Mesodermal cell (in vitro differentiated cells): ENCODE measurements around the gene ACTR5.

Experiments
- H3K27ac ChIP-seq: 2 replicates; pipeline ENCODE4 v1.7.0; 2013; ENCODE audit warnings: mild to moderate bottlenecking, low read depth, low read length, moderate library complexity; ENCODE audit not compliant: severe bottlenecking
- H3K36me3 ChIP-seq: 2 replicates; pipeline ENCODE4 v1.7.1; 2013; ENCODE audit warnings: mild to moderate bottlenecking, low read length, moderate library complexity; ENCODE audit not compliant: control insufficient read depth, insufficient read depth
- H3K4me1 ChIP-seq: one replicate; pipeline ENCODE4 v1.7.1; 2013; ENCODE audit warnings: mild to moderate bottlenecking, low read length; ENCODE audit not compliant: insufficient read depth, control insufficient read depth, poor library complexity, severe bottlenecking
- H3K4me3 ChIP-seq: 2 replicates; pipeline ENCODE4 v1.7.0; 2013; ENCODE audit warnings: low read length, control low read depth, mild to moderate bottlenecking; ENCODE audit not compliant: insufficient read depth, poor library complexity, severe bottlenecking; ENCODE audit errors: extremely low read depth
- H3K9me3 ChIP-seq: 2 replicates; pipeline ENCODE4 v1.7.1; 2013; ENCODE audit warnings: mild to moderate bottlenecking, low read length, moderate library complexity; ENCODE audit not compliant: control insufficient read depth
- WGBS, 2 experiments: methylation state at CpG; one replicate each; pipeline ENCODE4 v1.1.5; 2013; ENCODE audit warnings: missing lambda C conversion rate in 2 of 2; ENCODE audit not compliant: insufficient coverage in 2 of 2; 5-methylcytosine and 5-hydroxymethylcytosine counted together

ACTR5 gene

DNA sequence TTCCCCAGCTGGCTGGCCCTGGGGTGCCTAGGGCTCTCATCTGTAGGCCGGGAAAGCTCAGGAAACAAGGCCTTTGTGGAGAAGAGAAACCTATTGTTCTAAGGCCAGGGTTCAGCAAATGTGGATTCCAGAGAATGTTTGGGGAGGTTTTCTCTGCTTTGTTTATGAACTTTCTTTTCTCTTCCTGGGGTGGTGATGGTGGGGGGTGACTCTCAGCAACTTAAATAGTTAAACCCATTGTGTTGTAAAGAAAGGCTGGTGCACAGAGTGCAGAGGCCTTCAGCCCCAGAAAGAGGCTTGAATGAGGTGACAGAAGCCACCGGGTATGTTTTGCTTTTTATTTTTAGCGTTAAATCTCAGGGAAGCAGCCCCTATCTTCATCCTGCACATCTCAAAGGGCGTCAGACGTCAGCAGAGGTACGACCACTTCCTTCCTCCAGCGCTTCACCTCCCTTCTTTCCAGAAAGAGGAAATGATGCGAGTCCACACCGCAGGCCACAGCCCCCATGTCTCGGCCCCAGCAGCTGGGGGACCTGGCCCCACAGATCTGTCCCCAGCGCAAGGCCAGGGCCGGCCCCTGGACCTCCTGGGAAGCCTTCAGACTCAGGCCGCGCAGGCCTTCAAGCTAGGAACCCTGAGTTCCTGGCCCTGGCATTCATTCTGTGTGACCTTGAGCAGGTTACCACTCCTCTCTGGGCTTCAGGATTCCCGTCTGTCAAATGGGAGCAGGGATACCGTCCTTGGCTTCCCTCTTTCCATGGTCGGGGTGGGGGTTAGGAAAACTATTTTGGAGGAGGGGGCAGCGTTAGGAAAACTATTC is 56.6 kb downstream of the ACTR5 start:
- H3K4me3 ChIP-seq, result peak overlapping the region; percentile 57
- H3K4me1 ChIP-seq, result peaks cover 12% of the 10 kb centered on the region
- 37 to 41% methylated on average over 15 to 17 of the region's 18 CpGs for WGBS, 2 experiments
- no peaks in the 10 kb centered on the region for H3K36me3 ChIP-seq
- peak overlapping the region; percentile 80 for H3K27ac ChIP-seq
- no peaks in the 10 kb centered on the region for H3K9me3 ChIP-seq

DNA sequence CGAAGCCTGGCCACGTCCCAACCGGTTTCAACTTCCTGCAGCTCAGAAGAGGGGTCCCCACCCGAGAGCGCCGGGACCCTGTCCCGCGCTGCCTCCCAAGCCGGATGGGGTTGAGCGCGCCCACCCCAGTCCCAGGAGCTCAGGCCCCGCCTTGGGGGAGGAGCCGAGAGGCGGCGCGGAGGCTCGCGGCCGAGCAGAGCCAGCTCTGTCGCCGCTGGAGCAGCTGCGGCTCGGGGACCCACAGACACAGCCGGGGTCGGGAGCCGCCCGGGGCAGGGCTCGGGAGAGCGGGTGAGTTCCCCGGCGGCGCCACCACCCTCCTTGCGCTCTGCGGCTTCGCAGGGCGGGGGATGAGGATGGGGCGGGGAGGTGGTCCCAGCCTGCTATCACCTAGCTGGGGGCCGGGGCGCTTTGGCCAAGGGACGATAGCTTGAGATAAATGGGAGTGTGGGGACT is 57.3 kb downstream of the ACTR5 start, which contains the start of gene PPP1R16B:
PPP1R16B (plus strand) TSS at position 196 of the 456 bp plus-strand sequence. CDS start 30,229 bp downstream, outside the sequence.
- peaks cover 12% of the 10 kb centered on the region for H3K4me1 ChIP-seq
- peak within 1 kb of the TSS; percentile 80 for H3K27ac ChIP-seq
- WGBS, 2 experiments, result 0% methylated on average over 27 to 32 of the region's 40 CpGs

DNA sequence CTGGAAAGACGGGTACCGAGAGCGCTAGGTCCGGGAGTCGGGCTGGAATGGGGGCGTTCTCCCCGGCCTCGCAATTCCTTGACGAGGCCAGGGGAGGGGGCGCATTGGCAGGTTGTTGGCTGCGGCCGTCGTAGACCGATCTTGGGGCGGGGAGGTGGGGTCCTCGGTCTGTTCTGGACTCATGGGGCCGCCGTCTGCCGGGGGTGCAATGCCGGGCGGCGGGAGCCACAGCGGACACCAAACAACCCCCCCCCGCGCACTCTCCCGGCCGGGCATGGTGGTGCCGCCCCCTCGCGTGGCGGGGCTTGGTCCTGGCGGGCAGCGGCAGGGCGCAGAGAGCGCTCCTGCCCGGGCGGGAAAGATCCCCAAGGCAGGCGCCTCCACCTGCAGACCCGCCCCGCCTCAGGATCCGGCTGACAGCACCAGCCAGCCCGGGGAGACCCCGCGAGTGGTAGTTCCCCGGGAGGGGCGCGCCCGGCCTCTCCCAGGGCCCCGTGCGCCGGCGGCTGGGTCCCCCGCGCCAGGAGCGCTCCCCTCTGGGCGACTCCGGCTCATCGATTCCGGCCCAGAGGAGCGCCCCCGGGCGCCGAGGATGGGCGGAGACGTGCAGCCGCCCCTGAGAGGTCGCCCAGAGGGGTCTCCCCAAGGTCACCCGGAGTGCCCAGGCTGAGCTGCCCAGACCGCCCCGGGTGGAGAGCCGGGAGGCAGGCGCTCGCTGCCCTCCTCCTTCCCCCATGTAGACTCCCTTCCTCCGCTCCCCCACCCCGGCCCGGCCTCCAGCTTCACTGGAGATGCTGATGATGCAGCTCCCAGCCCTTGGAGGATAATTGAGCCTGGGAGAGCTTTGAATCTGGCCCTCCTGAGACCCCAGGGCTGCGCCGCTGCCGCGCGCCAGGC is 57.9 kb downstream of the ACTR5 start:
- Histone ChIP-seq H3K4me1 (peaks cover 12% of the 10 kb centered on the region), H3K9me3 (no peaks in the 10 kb centered on the region), H3K4me3 (peak overlapping the region; percentile 57), H3K27ac (no peak overlapping the region), H3K36me3 (no peaks in the 10 kb centered on the region)
- WGBS, 2 experiments, result 0% methylated on average over 43 to 55 of the region's 81 CpGs

More for the DNA sequence above, 57.3 kb downstream of the ACTR5 start, which contains the start of gene PPP1R16B:
- Histone ChIP-seq H3K36me3 (no peaks in the 10 kb centered on the region), H3K4me3 (peak within 1 kb of the TSS; percentile 57), H3K9me3 (no peaks in the 10 kb centered on the region)

DNA sequence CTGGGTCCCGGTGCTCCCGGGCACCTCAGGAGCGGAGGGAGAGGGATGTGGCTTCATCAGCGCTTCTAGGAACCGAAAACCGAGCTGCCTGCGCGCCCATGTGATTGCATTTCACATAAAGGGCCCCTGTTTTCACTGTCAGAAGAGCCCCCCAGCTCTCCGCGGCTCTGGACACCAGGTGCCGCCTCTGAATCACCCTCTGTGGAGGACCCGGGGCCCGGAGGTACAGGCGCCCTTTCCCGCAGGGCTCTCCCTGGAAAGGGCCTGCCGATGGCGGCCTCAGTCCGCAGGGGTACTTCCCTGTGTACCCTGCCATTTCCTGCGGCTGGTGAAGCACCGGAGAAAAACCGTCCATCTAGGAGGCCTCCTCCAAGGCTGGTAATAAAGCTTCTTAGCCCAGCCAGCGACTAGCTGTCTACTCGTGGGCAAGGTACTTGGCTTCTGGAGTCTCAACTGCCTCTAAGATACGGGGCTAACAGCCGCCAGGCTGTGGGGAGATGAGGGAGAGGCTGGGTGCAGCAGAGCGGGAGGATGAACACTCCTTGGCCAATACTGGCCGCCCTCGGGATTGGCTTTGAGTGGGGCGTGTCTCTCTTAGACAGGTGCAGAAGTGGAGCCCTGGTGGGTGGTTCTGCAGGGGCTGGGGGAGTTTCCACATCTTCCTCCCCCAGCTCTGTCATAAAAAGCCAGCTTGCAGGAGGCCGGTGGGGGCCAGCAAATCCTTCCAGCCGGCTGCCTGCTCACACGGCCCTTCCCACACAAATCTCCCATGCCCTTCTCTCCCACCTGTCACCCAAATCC is 58.8 kb downstream of the ACTR5 start:
- Histone ChIP-seq H3K36me3 (no peaks in the 10 kb centered on the region), H3K27ac (no peak overlapping the region), H3K9me3 (no peaks in the 10 kb centered on the region), H3K4me3 (peak overlapping the region; percentile 57), H3K4me1 (peaks cover 12% of the 10 kb centered on the region)
- 15% methylated on average over 29 to 31 of the region's 32 CpGs for WGBS, 2 experiments

DNA sequence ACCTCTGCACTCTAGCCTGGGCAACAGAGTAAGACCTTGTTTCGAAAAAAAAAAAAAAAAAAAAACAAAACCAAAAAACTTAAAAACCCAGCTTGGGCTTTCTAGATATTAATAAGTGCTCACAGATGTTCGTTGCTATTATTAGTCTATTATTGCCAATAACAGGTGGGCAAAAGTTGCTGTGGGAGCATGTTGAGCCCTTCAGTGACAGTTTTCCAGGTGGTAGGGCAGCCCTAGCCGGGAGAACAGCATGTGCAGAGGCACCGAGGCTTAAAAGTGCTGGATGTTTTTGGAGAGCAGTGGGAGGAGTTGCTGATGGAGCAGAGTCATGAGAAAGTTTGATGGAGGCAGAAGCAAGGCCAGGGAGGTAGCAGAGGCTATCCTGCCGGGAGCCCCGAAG is 61.7 kb downstream of the ACTR5 start:
- WGBS, 2 experiments, result 54 to 76% methylated on average over 2 to 4 of the region's 6 CpGs
- Histone ChIP-seq H3K27ac (no peak overlapping the region), H3K4me3 (no peak overlapping the region), H3K9me3 (no peaks in the 10 kb centered on the region), H3K4me1 (peaks cover 7% of the 10 kb centered on the region), H3K36me3 (no peaks in the 10 kb centered on the region)

DNA sequence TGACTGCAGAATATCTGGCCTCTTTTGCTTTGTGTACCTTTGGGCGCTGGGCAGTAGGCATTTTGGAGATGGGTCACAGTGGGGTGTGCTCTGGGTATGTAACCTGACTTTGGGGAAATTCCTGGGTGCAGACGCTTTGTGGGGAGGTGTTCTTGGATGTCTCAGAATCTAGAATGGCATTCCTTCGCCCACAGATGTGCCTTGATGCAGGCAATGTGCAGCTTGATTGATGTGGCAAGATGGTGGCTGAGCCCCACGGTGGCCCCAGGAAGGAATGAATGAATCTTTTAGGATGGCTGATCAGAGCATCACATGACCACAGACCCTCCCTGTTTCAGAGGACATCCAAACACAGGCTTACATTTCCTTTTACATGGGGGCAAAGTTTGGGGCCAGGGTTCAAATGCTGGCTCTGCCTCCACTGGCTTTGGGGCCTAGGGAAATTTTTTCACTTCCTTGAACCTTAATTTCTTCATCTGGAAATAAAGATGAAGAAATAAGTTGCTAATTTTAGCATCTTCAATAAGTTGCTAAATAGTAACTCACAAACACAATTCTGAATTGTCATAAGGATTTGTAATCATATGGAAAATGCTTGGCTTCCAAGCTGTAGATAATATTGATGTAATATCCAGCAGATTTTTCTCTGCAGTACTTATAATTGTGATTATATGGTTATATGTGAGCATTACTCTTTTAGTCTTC is 62.8 kb downstream of the ACTR5 start:
- peaks cover 7% of the 10 kb centered on the region for H3K4me1 ChIP-seq
- no peaks in the 10 kb centered on the region for H3K9me3 ChIP-seq
- WGBS, 2 experiments, result 91 to 92% methylated on average over 4 of the region's 4 CpGs
- H3K27ac ChIP-seq, result no peak overlapping the region
- no peaks in the 10 kb centered on the region for H3K36me3 ChIP-seq
- H3K4me3 ChIP-seq, result no peak overlapping the region

DNA sequence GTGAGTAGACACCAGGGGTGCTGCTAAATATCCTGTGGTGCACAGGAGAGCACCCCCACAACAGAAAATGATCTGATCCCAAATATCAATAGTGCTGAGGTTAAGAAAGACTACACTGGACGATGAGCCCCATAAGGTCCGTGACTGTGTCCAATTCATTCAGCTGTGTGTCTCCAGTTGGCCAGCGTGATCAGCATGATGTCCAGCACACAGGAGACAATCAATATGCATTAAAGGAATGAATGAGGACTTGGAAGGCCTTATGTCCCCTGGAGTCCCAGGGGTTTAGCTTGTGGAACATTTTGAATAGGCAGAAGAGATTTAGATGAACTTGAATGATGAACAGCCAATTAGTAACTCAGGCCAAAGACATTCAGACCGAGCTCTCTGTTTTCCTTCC is 63.5 kb downstream of the ACTR5 start:
- no peak overlapping the region for H3K27ac ChIP-seq
- H3K4me1 ChIP-seq, result peaks cover 7% of the 10 kb centered on the region
- H3K9me3 ChIP-seq, result no peaks in the 10 kb centered on the region
- no peak overlapping the region for H3K4me3 ChIP-seq
- H3K36me3 ChIP-seq, result no peaks in the 10 kb centered on the region
- WGBS, 2 experiments, result 81 to 98% methylated on average over 3 to 4 of the region's 4 CpGs

DNA sequence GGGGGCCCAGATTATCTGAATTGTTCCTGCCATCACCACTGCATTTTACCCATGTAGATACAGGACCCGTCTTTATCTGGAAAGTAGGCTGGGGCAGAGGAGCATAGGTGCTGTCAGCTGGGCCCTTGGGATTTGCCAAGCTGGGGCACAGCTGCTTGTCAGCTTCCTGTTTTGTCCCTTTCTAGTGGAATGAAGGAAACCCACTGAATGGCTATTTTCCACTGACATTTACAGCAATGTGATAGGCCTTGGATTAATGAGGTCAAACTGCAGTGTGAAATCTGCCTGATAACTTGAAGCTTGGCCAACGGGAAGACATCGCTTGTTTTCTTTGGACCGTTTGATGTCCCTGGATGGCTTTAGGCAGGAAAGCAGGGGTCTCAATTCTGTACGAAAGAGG is 63.9 kb downstream of the ACTR5 start:
- no peak overlapping the region for H3K27ac ChIP-seq
- no peaks in the 10 kb centered on the region for H3K36me3 ChIP-seq
- no peaks in the 10 kb centered on the region for H3K9me3 ChIP-seq
- H3K4me3 ChIP-seq, result no peak overlapping the region
- peaks cover 7% of the 10 kb centered on the region for H3K4me1 ChIP-seq
- WGBS, 2 experiments, result 83 to 96% methylated on average over 2 to 4 of the region's 5 CpGs

DNA sequence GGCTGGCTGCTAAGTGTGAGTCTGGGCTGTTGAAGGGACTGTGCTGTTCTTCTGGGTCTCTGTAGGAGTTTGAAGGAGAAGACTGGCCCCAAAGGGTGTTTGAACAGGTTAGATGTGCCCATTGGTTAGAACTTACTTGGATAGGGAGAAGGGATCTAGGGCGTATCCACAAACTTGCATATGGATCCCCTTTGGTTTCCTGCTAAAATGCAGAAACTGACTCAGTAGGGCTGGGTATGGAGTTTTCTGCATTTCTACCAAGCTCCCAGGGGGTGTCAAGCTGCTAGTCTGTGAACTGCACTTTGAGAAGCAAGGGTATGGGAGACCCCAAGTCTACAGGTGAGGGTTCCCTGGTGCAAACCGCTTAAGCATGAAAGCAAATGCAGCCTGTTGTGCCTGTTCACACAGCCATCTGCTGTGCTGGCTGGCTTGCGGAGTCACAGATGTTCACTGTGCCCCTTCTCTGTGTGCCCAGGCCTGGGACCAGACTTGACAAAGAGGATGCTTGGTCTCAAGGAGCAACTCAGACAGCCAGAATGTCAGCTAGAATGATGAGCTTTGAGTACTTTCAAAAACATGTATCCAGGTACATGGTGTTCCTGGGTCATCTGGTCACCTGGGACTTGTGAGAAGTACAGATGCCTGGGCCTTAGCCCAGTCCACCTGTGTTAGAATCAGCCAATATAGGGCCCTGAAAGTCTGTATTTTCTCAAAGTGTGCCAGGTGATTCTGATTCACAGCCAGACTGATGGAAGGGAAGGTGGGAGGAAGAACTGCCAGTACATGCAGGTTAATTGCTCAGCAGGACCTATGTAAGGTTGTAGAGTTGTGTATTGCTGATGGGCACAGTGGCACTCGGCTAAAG is 64.7 kb downstream of the ACTR5 start:
- Histone ChIP-seq H3K4me1 (peaks cover 7% of the 10 kb centered on the region), H3K27ac (no peak overlapping the region), H3K4me3 (no peak overlapping the region), H3K36me3 (no peaks in the 10 kb centered on the region), H3K9me3 (no peaks in the 10 kb centered on the region)
- 87 to 97% methylated on average over 3 to 4 of the region's 4 CpGs for WGBS, 2 experiments
